A673 (cell line): Measurements from ENCODE around the gene BCL2A1.
"Not testable (repeated sequence)": the region's sequence is repeated elsewhere in the genome, so short reads cannot be mapped to it uniquely, and the experiment has no call there.

Source experiments
- EZH2 ChIP-seq: fragments of 200-600 bp; sonication (generic); IDR thresholded peaks from 2 replicates; pipeline ENCODE4 v1.6.1; 2017; ENCODE audit warnings: borderline replicate concordance, low read depth, mild to moderate bottlenecking, mixed read lengths, antibody characterized with exemption, low read length; ENCODE audit not compliant: poor library complexity, severe bottlenecking
- TF ChIP-seq, protein P1 (sequence below): fragments of 300-800, 200-600 bp; sonication (generic); conservative IDR thresholded peaks from 2 replicates; pipeline ENCODE4 v1.5.1; 2017; ENCODE audit warnings: low read depth, mild to moderate bottlenecking, antibody characterized with exemption, low read length, moderate library complexity, mixed read lengths

DNA sequence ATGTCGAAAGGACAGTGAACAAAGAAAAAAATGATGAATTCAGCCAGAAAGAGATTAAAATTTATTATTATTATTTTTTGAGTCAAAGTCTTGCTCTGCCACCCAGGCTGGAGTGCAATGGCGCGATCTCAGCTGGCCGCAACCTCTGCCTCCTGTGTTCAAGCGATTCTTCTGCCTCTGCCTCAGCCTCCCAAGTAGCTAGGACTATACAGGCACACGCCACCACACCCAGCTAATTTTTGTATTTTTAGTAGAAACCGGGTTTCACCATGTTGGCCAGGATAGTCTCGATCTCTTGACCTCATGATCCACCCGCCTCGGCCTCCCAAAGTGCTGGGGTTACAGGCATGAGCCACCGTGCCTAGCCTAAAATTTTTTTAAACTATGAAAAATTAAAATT is 8.1 kb downstream of the BCL2A1 start:
- TF ChIP-seq, protein P1, sequence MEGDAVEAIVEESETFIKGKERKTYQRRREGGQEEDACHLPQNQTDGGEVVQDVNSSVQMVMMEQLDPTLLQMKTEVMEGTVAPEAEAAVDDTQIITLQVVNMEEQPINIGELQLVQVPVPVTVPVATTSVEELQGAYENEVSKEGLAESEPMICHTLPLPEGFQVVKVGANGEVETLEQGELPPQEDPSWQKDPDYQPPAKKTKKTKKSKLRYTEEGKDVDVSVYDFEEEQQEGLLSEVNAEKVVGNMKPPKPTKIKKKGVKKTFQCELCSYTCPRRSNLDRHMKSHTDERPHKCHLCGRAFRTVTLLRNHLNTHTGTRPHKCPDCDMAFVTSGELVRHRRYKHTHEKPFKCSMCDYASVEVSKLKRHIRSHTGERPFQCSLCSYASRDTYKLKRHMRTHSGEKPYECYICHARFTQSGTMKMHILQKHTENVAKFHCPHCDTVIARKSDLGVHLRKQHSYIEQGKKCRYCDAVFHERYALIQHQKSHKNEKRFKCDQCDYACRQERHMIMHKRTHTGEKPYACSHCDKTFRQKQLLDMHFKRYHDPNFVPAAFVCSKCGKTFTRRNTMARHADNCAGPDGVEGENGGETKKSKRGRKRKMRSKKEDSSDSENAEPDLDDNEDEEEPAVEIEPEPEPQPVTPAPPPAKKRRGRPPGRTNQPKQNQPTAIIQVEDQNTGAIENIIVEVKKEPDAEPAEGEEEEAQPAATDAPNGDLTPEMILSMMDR = not testable (repeated sequence)
- TF ChIP-seq EZH2 = not testable (repeated sequence)
